A673 (cell line): ENCODE measurements around the gene SPAG9.

Source experiments
- CTCF ChIP-seq: fragments of 300-800, 200-600 bp; sonication (generic); conservative IDR thresholded peaks from 2 replicates; pipeline ENCODE4 v1.5.1; 2017; ENCODE audit warnings: low read depth, mild to moderate bottlenecking, antibody characterized with exemption, low read length, moderate library complexity, mixed read lengths
- EZH2 ChIP-seq: fragments of 200-600 bp; sonication (generic); IDR thresholded peaks from 2 replicates; pipeline ENCODE4 v1.6.1; 2017; ENCODE audit warnings: borderline replicate concordance, low read depth, mild to moderate bottlenecking, mixed read lengths, antibody characterized with exemption, low read length; ENCODE audit not compliant: poor library complexity, severe bottlenecking

GRCh38 chr17:50931144-50931908 is 189.3 kb downstream of the SPAG9 start:
- no peak for TF ChIP-seq CTCF
- no peak for TF ChIP-seq EZH2
